Body of pancreas (tissue), 4 donors: ENCODE measurements around the gene RFX5. TPM values are rescaled to one million over a fixed set of nuclear protein-coding genes. Genes with fewer than 3 reads are reported as not detected.

Experiments used
- ATAC-seq: fragments of 150-250 bp; one replicate; pipeline ENCODE4 v1.9.1; 2016
- DNase-seq, 4 donors: peaks; one replicate each; pipeline ENCODE4 v3.0.0-alpha.2; 2019
- H3K27ac ChIP-seq, 4 donors: fragments of 200-600 bp; sonication (generic); 1 replicate in 3 of 4; 2 replicates in 1 of 4; pipeline versions ENCODE4 v1.5.1 to v1.6.1; 2016 to 2019; ENCODE audit warnings: mild to moderate bottlenecking in 1 of 4, mixed read lengths in 1 of 4, moderate library complexity in 1 of 4
- H3K27me3 ChIP-seq, 2 donors: fragments of 200-600 bp; sonication (generic); one replicate each; pipeline ENCODE4 v1.6.0; 2016; ENCODE audit warnings: mild to moderate bottlenecking in 1 of 2
- H3K36me3 ChIP-seq, 2 donors: fragments of 200-600 bp; sonication (generic); replicated peaks in 1 of 2; 2 replicates each; pipeline ENCODE4 v1.5.1; 2016; ENCODE audit warnings: low read depth in 2 of 2; ENCODE audit not compliant: insufficient read depth in 1 of 2
- H3K4me1 ChIP-seq: fragments of 200-600 bp; sonication (generic); one replicate; pipeline ENCODE4 v1.6.0; 2016
- H3K4me3 ChIP-seq, 2 donors: fragments of 200-600 bp; sonication (generic); 1 replicate in 1 of 2; 2 replicates in 1 of 2; pipeline ENCODE4 v1.5.1; 2016 to 2019
- H3K9me3 ChIP-seq, 3 donors: fragments of 200-600 bp; sonication (generic); 1 replicate in 2 of 3; 2 replicates in 1 of 3; pipeline ENCODE4 v1.5.1; 2016
- POLR2A ChIP-seq, 3 donors: fragments of 450-650 bp; IDR thresholded peaks; one replicate each; pipeline ENCODE4 v1.6.1; 2016; ENCODE audit warnings: antibody characterized with exemption in 3 of 3, mild to moderate bottlenecking in 2 of 3
- WGBS, 2 donors: methylation state at CpG; one replicate each; pipeline ENCODE4 v1.1.5; 2017; 5-methylcytosine and 5-hydroxymethylcytosine counted together
- intact Hi-C: fragments of 100-400 bp; cut with DNase I; formaldehyde crosslinking; loops from one replicate; pipeline ENCODE4 v1.15.1; 2023
- small RNA-seq: library from RNA; depleted of rRNA; stranded (forward); fragments of <200 nt; gene quantifications from one replicate; pipeline ENCODE3, GENCODE V24; 2016
- total RNA-seq, 2 donors: library from RNA; depleted of rRNA; stranded (reverse); fragments of >200 nt; gene quantifications; one replicate each; pipeline ENCODE4 v1.1.0, GENCODE V29; 2016
- TF ChIP-seq, protein P1 (sequence below), 7 experiments: fragments of 450-650 bp in 4 of 7; fragments of 200-600 bp in 3 of 7; sonication (generic) in 3 of 7; IDR thresholded peaks; one replicate each; pipeline ENCODE4 v1.5.1; 2016 to 2019; ENCODE audit warnings: antibody characterized with exemption in 7 of 7

The RFX5 gene
- total RNA-seq, 2 donors from 2014 or later = 8.3 to 14.5 TPM

DNA sequence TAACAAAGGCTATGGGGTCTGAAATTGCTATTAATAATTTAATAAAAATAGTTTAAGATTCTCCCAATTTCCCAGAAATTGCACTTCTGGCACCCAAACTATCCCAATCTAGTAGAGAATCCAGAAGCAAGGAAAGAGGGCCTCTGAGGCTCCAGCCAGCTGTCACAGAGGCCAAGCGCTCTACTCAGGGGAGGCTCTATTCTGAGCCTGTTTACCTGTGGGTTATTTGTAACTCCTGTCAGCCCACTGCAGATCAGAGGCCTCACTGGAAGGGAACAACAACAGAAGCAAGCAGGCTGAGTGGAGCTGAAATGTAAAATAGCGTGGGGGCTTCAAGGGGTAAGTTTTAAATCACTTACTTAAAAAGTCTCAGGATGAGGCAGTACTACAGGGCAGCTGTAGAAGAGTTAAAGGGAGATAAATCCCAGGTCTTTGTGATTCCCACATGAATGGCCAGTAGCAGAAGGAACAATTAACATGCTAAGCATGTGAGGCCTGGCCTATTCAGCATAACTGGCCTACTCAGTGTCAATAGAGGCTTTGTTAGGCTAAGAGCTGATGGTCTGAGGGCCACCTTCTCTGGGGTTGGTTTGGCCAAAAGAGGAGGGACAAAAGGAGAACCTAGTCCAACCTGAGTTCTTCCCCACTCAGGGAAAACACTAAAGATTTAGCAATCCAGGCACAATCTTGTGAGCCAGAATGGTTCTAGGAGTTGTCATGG lies 52.1 kb downstream of the RFX5 start:
- WGBS, 2 donors = 97% methylated on average over 2 of the region's 2 CpGs
- no peaks in the 10 kb centered on the region for H3K9me3 ChIP-seq
- DNase-seq = no peak
- H3K4me1 ChIP-seq = no peaks in the 10 kb centered on the region
- H3K27ac ChIP-seq = no peak overlapping the region
- TF ChIP-seq POLR2A (IDR thresholded peaks at IDR 0.05) = no peak
- TF ChIP-seq, protein P1, sequence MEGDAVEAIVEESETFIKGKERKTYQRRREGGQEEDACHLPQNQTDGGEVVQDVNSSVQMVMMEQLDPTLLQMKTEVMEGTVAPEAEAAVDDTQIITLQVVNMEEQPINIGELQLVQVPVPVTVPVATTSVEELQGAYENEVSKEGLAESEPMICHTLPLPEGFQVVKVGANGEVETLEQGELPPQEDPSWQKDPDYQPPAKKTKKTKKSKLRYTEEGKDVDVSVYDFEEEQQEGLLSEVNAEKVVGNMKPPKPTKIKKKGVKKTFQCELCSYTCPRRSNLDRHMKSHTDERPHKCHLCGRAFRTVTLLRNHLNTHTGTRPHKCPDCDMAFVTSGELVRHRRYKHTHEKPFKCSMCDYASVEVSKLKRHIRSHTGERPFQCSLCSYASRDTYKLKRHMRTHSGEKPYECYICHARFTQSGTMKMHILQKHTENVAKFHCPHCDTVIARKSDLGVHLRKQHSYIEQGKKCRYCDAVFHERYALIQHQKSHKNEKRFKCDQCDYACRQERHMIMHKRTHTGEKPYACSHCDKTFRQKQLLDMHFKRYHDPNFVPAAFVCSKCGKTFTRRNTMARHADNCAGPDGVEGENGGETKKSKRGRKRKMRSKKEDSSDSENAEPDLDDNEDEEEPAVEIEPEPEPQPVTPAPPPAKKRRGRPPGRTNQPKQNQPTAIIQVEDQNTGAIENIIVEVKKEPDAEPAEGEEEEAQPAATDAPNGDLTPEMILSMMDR (IDR thresholded peaks at IDR 0.05) = no peak
- no peak for ATAC-seq
- no peaks in the 10 kb centered on the region for H3K27me3 ChIP-seq
- intact Hi-C loops = no loop called here
- H3K4me3 ChIP-seq = no peak overlapping the region
- peaks cover 15 to 47% of the 10 kb centered on the region in 2 donors for H3K36me3 ChIP-seq

DNA sequence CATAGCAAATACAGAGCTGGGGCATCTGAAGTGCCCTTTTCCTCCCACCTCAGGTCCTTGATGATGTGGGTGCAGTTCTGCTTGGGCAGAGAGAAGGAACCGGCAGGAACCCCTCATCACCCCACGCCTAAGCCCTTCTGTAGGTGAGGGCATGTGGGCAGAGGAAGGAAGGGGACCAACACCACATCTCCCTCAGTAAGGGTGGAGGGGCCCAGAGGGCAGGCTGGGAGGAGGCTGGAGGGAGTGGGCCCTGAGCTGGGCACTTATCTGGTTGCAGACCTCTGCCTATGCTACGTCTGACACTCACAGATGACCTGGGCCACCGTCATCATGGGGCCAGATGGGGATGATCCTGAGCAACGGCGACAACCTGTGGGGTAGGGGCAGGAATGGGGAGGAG lies 54.0 kb downstream of the RFX5 start:
- no peak overlapping the region for H3K27ac ChIP-seq
- TF ChIP-seq, protein P1 (IDR thresholded peaks at IDR 0.05) = no peak
- TF ChIP-seq POLR2A (IDR thresholded peaks at IDR 0.05) = no peak
- 77 to 95% methylated on average over 4 to 6 of the region's 6 CpGs for WGBS, 2 donors
- no peaks in the 10 kb centered on the region for H3K27me3 ChIP-seq
- peaks cover 7 to 40% of the 10 kb centered on the region in 2 donors for H3K36me3 ChIP-seq
- H3K4me3 ChIP-seq = no peak overlapping the region
- no peak for ATAC-seq
- no peaks in the 10 kb centered on the region for H3K4me1 ChIP-seq
- no peak for DNase-seq
- intact Hi-C loops = no loop called here
- no peaks in the 10 kb centered on the region for H3K9me3 ChIP-seq

DNA sequence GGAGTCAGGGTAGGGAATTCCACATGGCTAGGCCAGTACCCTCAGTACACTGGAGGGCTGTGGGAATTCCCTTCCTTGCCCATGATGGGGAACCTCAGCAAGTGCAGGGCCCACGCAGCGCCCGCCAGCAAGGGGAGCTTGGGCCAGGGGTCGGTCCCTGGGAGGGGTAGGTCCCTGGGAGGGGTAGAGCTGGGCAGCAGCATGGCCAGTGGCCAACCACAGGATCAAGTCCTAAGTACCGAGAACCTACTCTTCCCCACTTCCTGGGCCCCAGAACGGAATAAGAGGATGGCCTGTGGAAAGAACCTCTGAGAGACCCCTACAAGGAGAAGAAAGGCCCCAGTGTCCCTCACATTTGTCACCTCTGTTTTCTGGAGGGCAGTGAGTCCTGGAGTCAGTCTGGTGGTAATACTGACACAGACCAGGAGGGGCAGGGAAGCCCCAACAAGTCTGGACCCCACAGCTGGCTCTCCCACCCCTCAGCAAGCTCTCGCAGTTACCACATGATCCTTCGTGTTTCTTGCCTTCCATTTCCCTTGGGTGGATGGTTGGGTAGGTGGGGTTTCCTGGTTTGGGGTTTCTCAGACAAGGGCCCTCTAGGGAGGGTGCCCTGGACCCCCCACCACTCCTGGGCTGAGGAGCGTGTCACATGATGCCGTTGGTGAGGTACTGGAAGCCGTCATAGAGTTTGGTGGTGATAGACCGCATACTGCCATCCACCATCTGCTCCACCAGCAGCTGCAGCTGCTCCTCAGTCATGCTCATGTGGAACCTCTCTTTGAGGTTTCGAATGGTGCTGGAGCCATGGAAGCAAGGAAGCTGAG lies 54.6 kb downstream of the RFX5 start:
- Histone ChIP-seq H3K27ac (no peak overlapping the region), H3K36me3 (peaks cover under 1 to 42% of the 10 kb centered on the region in 2 donors), H3K4me1 (no peaks in the 10 kb centered on the region), H3K27me3 (no peaks in the 10 kb centered on the region), H3K4me3 (no peak overlapping the region), H3K9me3 (no peaks in the 10 kb centered on the region)
- ATAC-seq = no peak
- 79 to 88% methylated on average over 12 to 13 of the region's 13 CpGs for WGBS, 2 donors
- intact Hi-C loops = no loop called here
- DNase-seq = no peak
- TF ChIP-seq, protein P1 (IDR thresholded peaks at IDR 0.05) = no peak
- no peak for TF ChIP-seq POLR2A (IDR thresholded peaks at IDR 0.05)

DNA sequence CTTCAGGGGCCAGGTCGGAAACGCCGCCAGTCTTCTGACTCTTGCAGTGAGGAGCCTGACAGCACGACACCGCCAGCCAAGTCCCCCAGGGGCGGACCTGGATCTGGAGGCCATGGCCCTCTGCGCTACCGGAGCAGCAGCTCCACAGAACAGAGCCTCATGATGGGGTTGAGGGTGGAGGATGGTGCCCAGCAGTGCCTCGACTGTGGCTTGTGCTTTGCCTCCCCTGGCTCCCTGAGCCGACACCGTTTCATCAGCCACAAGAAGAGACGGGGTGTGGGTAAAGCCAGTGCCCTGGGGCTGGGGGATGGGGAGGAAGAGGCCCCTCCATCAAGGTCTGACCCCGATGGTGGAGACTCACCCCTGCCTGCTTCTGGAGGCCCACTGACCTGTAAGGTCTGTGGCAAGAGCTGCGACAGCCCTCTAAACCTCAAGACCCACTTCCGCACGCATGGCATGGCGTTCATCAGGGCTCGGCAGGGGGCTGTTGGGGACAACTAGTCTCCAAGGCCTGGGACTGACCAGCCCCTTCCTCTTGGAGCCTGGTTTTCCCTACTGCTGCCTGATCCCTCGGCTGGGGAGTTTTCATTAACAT lies 56.2 kb downstream of the RFX5 start:
- no peaks in the 10 kb centered on the region for H3K4me1 ChIP-seq
- peaks cover 8 to 54% of the 10 kb centered on the region in 2 donors for H3K36me3 ChIP-seq
- DNase-seq = no peak
- H3K27me3 ChIP-seq = no peaks in the 10 kb centered on the region
- intact Hi-C loops = no loop called here
- no peak overlapping the region for H3K4me3 ChIP-seq
- no peaks in the 10 kb centered on the region for H3K9me3 ChIP-seq
- 84 to 87% methylated on average over 10 to 19 of the region's 19 CpGs for WGBS, 2 donors
- H3K27ac ChIP-seq = no peak overlapping the region
- TF ChIP-seq, protein P1 (IDR thresholded peaks at IDR 0.05) = no peak
- TF ChIP-seq POLR2A (IDR thresholded peaks at IDR 0.05) = no peak
- no peak for ATAC-seq

Small RNA genes lying within 50 kb of the gene (small RNA-seq; reads per million reads assigned to genes)
- gene RN7SL444P = not detected

Other genes starting within 250 kb of the RFX5 start
- 1 to 10 TPM; 3.6 to 5.3 TPM for gene SEMA6C, start 200.6 kb downstream of the RFX5 start, total RNA-seq
- 1 to 10 TPM in 1 of 2 donors, under 1 TPM in 1; 0.99 to 1.6 TPM for gene TNFAIP8L2, start 190.6 kb downstream of the RFX5 start, total RNA-seq
- 1 to 10 TPM; 6.7 to 9.6 TPM for gene LYSMD1, start 181.3 kb downstream of the RFX5 start, total RNA-seq
- gene SCNM1, start 181.1 kb downstream of the RFX5 start, total RNA-seq = 10 to 100 TPM; 16.2 to 28.0 TPM
- 1 to 10 TPM in 1 of 2 donors, not detected in 1; 3.0 TPM for gene TMOD4, start 171.3 kb downstream of the RFX5 start, total RNA-seq
- 10 to 100 TPM in 1 of 2 donors, 1 to 10 TPM in 1; 6.9 to 19.2 TPM for gene VPS72, start 157.1 kb downstream of the RFX5 start, total RNA-seq
- 10 to 100 TPM; 19.5 to 51.4 TPM for gene PIP5K1A, start 148.7 kb downstream of the RFX5 start, total RNA-seq
- gene PSMD4, start 92.5 kb downstream of the RFX5 start, total RNA-seq = 10 to 100 TPM; 70.2 to 73.4 TPM
- 10 to 100 TPM; 15.0 to 24.4 TPM for gene ZNF687, start 65.0 kb downstream of the RFX5 start, total RNA-seq
- gene PI4KB, start 19.8 kb downstream of the RFX5 start, total RNA-seq = 10 to 100 TPM; 39.6 to 40.2 TPM
- gene SELENBP1, start 25.5 kb upstream of the RFX5 start, total RNA-seq = 100 to 1,000 TPM in 1 of 2 donors, 10 to 100 TPM in 1; 52.1 to 106 TPM
- 100 to 1,000 TPM; 109 to 126 TPM for gene PSMB4, start 52.3 kb upstream of the RFX5 start, total RNA-seq
- gene POGZ, start 112.2 kb upstream of the RFX5 start, total RNA-seq = 10 to 100 TPM; 29.8 to 76.8 TPM
- gene CGN, start 164.1 kb upstream of the RFX5 start, total RNA-seq = 10 to 100 TPM; 31.0 to 42.8 TPM
- 10 to 100 TPM; 10.9 to 17.1 TPM for gene TUFT1, start 193.1 kb upstream of the RFX5 start, total RNA-seq